Liver (tissue), 3 donors: ENCODE results near the gene EPB41L4B.

Experiments
- CTCF ChIP-seq: fragments of 150-350 bp; IDR thresholded peaks from 2 replicates; pipeline ENCODE4 v1.5.1; 2017; ENCODE audit warnings: improper control_type of control experiment, low read depth, low read length; ENCODE audit not compliant: missing input control
- EGR1 ChIP-seq, 2 donors: IDR thresholded peaks; 2 replicates each; pipeline ENCODE4 v1.6.1; 2016 to 2018; ENCODE audit warnings: antibody characterized with exemption in 2 of 2, low read depth in 2 of 2
- GABPA ChIP-seq, 2 donors: IDR thresholded peaks in 1 of 2; conservative IDR thresholded peaks in 1 of 2; 2 replicates each; pipeline ENCODE4 v1.6.1; 2016; ENCODE audit warnings: antibody characterized with exemption in 2 of 2, mild to moderate bottlenecking in 1 of 2, moderate library complexity in 1 of 2
- JUND ChIP-seq, 2 donors: IDR thresholded peaks; 2 replicates each; pipeline ENCODE4 v1.6.1; 2016; ENCODE audit warnings: antibody characterized with exemption in 2 of 2
- RAD21 ChIP-seq, 2 donors: IDR thresholded peaks; 2 replicates each; pipeline ENCODE4 v1.6.1; 2016; ENCODE audit warnings: antibody characterized with exemption in 2 of 2, mild to moderate bottlenecking in 2 of 2
- REST ChIP-seq: IDR thresholded peaks from 2 replicates; pipeline ENCODE4 v1.6.1; 2016; ENCODE audit warnings: antibody characterized with exemption, mild to moderate bottlenecking
- SP1 ChIP-seq: IDR thresholded peaks from 2 replicates; pipeline ENCODE4 v1.6.1; 2018; ENCODE audit warnings: antibody characterized with exemption, mild to moderate bottlenecking
- TAF1 ChIP-seq: conservative IDR thresholded peaks from 2 replicates; pipeline ENCODE4 v1.6.1; 2016; ENCODE audit warnings: antibody characterized with exemption, mild to moderate bottlenecking
- ZBTB33 ChIP-seq: IDR thresholded peaks from 2 replicates; pipeline ENCODE4 v1.6.1; 2016; ENCODE audit warnings: antibody characterized with exemption
- donor health status: healthy.
- donor health status: healthy.

GRCh38 chr9:109278216-109278615 is 42.6 kb downstream of the EPB41L4B start:
- TF ChIP-seq CTCF = no peak
- TF ChIP-seq TAF1 = no peak
- no peak for TF ChIP-seq JUND (IDR thresholded peaks at IDR 0.05)
- no peak for TF ChIP-seq EGR1 (IDR thresholded peaks at IDR 0.05; ENCODE audit: low read depth in 2 of 2)
- TF ChIP-seq GABPA (IDR thresholded peaks at IDR 0.05 in 1 of 2, conservative IDR thresholded peaks at IDR 0.05 in 1 of 2) = no peak
- TF ChIP-seq ZBTB33 = no peak
- TF ChIP-seq SP1 = no peak
- no peak for TF ChIP-seq REST
- TF ChIP-seq RAD21 (IDR thresholded peaks at IDR 0.05) = no peak
